Glomerular endothelial cell (primary cell): Measurements from ENCODE around the gene SYT1. TPM values are rescaled to one million over a fixed set of nuclear protein-coding genes. Genes with fewer than 3 reads are reported as not detected.
"Not testable (repeated sequence)": the region's sequence is repeated elsewhere in the genome, so short reads cannot be mapped to it uniquely, and the experiment has no call there.

Source experiments
- DNase-seq: peaks from one replicate; pipeline ENCODE4 v3.0.0-alpha.2; 2011; ENCODE audit warnings: low read depth, low spot score; ENCODE audit errors: extremely low read depth
- total RNA-seq: library from RNA; depleted of rRNA; stranded (reverse); fragments of >200 nt; gene quantifications from 2 replicates; pipeline ENCODE4 v1.2.3, GENCODE V29; 2015

Gene SYT1
- total RNA-seq, 1 donor from 2014 or later, result 13.2 TPM

DNA sequence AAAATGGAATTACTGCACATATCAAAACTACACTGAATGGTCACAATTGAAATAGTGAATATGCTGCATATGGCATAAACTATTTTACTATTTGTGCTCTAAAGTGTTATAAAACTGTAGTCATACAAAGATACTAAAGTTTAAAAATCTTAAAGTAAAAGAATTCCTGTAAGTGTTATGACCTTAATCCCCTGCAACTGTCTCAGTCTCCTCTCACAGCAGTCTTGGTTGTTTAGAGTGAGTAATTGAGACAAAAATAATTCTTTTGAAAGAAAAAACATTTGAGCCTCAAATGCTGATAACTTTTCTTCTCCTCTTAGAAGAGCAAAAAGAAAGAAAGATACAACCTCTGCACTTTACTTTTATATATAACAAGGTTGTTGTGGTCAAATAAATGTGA, 99.9 kb downstream of the SYT1 start:
- DNase-seq, result no peak

DNA sequence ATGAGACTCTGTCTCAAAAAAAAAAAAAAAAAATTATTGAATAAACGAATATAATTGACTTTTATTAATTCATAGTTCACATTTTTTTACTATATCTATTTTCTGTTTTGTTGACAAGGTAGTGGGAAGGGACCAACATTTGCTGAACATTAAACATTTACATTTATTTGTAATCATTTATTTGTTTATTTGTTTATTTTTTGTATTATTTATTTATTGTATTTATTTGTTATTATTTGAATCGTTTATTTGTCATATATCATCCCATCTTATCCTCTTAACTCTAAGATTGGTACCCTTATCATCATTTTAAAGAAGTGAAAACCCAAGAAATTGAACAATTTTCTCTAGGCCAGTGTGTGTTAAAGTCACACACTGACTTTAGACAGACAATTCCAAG, 101.5 kb downstream of the SYT1 start:
- DNase-seq, result no peak

DNA sequence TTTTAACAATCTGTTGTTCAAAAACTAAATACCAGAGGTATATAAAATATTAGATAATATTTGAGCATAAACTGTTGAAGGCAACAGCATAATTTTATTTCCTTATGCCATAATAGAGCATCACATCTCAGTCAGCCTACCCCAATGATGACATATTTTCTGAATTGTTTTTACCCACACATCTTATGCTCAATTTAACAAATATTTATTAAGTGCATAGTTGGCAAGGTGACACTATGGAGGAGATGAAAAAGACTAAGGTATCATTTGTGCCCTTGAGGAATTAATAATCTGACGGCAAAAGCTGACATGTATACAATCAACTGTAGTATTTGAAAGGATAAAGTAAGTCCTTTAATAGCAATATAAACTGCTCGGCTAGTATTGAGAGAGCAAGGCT, 102.4 kb downstream of the SYT1 start:
- no peak for DNase-seq

DNA sequence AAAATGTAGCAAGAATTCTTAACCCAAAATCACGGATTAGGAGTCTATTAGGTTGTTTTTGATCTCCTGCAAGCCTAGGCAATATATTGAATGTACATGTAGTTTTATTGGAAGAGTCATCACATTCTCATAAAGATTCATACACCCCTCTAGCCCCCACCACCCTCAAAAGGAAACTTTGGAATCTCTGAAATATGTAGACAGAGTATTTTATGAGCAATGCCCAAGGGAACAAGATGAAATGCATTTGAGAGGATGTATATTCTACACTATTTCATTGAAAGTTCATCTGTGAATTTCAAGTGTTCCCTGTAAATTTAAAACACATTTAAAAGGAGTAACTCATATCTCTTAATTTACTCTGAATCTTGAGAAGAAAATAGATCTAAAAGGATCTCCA, 103.7 kb downstream of the SYT1 start:
- DNase-seq, result no peak

DNA sequence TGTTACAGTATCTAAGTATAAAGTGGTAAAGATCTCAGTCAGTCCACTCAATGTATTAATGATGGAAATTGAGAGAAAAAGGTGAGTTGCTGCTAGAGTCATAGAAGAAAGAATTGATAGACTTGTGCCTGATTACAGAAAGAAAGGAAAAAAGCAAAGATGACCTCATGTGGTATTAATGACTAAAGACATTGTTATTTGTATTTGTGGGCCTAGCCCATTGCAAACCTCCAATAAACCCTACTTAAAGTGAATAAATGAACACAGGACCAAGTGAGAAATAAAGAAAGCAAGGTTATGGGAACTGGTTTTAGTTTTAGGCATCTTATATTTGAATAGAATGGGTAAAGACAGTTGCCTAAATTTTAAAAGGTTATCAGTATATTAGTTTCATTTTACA, 105.5 kb downstream of the SYT1 start:
- no peak for DNase-seq

DNA sequence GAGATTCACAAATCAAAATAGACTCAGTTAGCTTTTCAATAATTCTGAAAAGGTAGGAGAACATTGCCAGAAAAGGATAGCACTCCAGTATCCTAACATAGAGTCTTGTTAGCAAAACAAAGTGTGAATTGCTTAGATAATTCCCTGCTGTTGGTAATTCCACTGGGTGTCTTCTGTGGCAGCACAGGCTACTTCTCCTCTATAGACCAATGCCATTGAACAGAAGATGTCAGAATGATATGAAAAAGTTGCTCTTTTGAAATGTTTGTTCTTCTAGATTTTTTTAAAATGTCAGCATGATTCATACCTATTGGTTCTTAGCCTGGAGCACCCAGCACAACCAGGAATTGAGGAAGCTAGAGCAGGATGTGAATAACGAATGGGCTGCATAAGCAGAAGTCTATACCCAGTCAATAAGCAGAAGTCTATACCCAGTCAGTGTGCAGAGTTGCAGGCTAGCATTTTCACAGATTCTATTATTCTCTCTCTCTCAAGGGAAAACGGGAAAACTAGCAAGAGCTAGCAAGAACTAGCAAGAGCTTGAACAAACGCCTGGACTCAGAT, 112.8 kb downstream of the SYT1 start:
- DNase-seq, result no peak

DNA sequence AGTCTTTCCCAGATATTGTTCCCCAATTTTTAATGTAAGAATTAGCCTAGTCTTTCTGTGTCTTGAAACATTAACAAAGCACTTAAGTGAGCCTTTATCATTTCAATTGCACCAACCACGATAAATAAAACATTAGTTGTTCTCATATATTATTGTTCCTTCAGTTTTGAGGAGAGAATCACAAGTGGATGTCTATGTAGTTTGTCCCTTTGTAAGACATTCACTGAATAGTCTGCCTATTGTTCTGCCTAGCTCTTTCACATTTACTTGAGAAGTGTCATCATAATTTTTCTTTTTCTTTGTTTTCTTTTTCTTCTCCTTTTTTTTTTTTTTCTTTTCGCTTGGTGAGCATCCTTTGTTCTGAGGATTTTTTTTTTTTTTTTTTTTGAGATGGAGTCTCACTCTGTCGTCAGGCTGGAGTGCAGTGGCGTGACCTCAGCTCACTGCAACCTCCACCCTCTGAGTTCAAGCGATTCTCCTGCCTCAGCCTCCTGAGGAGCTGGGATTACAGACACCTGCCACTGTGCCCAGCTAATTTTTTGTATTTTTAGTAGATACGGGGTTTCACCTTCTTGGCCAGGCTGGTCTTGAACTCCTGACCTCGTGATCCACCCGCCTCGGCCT, 129.7 kb downstream of the SYT1 start:
- DNase-seq, result no peak

DNA sequence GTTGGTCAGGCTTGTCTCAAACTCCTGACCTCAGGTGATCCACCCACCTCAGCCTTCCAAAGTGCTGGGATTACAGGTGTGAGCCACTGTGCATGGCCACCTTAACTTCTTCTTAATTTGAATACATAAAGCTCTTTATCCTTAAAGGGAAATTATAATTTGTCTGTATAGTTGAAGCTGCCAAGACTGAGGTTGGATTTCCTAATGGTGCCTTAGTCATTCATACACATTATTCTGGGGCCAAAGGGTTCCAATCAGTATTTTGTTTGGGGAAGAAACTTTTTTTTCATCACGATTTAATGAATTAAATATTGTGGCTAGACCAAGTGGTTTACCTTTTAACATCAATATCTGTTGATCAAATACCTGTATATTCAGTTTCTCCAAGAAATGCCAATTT, 135.9 kb downstream of the SYT1 start:
- no peak for DNase-seq

DNA sequence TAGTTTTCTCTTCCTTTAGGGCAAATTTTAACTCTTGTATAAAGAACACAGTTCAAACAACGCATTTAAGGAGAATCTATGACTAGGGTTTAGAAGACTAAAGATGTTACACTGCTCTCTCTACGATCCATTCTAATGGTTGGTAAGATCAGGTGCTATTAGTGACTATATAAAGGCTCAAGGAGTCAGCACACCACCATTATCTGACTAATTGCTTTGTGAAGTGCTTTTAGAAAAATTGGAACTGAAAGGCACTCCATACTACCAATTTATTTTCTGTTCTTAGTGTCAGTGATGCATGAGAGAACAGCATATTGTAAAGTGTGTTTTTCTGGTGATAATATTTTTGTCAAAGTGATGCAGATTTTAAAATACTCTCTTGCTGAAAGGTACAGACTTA, 136.8 kb downstream of the SYT1 start:
- no peak for DNase-seq

DNA sequence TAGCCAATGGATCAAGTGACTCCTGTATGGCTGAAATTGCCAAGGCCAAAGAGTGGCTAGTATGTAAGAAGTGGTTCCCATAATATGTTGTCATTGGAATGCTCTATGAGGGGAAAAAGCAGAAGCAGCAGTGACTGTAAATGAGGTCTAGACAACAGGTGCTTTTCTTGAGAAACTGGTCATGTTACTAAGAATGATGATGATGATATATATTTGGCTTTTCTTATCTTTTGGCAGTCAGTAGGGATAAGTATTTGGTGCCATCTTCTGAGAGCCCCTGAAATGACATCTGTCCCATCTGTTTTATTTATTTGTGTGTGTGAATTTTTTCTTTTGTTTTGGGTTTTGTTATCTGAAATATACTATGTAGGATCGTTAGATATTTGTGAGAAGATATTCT, 141.7 kb downstream of the SYT1 start:
- no peak for DNase-seq

DNA sequence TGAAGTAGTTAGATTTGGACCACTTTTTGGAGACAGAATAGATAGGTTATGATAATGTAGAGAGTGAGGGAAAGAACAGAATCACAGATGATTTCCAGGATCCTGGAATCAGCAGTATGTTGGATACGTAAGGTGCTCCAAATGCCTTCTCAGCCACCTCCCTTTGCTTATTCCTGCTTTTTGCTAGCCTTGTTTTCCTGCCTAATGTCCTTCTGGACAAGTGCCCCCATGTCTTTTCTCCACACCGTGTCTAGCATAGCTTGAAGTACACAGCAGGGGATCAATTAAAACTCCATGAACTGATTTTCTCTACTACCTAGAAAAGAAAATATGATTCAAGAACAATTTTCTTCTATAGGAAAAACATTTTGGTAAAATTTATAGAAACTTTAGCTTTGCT, 144.0 kb downstream of the SYT1 start:
- no peak for DNase-seq

DNA sequence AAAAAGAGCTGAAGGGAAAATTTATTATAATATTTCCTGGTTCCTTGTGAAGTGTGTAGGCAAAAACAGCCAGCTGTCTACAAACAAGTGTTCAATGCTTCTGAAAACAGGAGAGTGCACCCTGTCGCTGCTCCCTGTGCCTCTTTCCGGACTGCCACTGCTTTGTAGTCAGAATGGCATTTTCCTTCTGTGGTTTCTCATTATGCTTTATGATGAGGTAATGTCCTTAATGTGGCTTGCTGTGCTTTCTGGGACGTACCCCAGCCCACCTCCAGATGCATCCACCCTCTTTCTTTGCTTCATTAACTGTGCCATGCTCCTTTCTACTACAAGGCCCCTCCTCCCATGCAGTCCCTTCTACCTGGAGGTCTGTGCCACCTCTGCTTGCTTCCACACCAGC, 148.1 kb downstream of the SYT1 start:
- DNase-seq, result no peak

DNA sequence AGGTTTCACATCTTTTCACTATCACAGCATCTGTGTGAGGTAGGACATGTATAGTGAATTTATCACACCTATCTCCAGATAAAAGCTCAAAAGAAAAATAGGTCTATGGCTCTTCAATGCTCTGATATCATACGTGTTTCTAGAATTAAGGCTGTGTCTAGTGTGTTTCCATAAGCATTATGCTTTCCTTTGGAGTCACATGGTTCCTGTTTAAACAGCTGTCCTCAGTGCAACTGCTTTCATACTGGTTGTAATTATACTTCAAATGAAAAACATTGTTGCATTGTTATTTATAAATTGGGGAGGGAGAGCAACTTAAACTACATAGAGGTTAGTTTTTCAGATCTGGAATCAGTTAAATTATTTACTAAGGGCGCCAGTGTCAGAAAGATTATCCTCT, 151.6 kb downstream of the SYT1 start:
- no peak for DNase-seq

DNA sequence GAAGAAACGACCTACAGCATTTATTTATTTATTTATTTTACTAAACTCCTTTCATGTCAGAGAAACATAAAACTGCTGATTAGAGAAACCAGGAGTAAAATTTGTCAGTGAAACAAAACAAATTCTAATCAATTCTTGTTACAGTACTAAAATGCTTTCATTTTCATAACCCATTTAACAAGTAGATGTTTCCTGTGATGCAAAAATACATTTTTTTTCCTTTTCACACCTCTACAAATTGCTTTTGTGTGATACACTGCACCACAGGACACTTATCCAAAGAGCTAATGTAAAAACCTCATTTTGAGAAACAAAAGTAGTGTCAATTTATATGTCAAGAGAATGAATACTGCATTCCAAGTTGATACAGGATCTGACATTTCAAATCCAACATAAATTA, 155.1 kb downstream of the SYT1 start:
- DNase-seq, result no peak

DNA sequence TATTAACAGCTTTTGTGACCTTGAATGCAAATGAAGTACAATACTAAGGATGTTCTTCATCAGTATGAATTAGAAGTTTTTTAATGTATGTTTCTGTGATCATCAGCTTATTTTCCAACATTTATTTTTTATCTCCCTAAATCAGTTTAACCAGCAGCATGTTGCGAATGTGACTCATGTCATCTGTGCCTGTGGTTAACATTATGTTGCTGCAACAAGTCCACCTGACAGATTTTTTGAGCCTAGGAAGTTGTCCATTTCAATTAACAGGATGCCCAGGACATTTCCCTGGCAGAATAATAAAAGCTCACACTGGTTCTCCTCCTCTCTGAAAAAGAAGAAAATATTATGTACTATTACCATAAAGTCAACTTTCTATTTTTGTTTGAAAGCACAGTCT, 155.5 kb downstream of the SYT1 start:
- DNase-seq, result no peak

DNA sequence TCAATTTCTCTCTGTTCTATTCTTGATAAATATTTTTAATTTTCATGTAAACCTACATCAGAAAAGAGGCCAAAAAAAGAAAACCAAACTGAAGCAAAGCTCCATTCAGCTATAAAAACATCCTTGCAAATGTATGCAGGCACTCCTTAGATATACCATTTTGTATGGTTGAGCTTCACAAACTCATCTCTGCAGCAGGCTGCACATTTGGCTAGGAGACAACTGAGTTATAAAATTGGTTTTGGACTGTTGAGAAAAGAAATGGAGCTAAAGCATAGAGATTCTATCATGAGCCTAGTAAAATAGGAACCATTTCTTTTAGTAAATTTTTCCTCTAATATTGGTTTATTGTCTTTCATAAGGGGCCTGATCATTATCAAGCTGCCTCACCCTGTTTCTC, 156.4 kb downstream of the SYT1 start:
- no peak for DNase-seq

DNA sequence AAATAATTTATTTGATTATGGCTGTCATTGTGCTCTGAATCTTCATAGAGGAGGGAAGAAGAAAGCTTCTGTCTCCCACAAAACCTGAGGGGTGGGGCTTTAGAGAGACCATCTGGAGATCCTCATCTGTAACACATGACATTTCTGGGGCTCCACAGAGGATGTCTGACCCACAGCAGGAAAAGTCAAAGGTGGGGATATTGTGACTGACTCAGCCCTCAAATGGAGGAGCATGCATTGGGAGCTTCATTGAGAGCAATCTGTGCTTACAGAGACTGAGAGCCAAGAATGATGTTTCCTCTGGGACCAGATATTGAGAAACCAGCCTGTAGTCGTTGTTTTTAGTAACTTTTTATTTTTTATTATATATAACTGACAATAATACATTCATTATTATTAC, 158.7 kb downstream of the SYT1 start:
- DNase-seq, result no peak

DNA sequence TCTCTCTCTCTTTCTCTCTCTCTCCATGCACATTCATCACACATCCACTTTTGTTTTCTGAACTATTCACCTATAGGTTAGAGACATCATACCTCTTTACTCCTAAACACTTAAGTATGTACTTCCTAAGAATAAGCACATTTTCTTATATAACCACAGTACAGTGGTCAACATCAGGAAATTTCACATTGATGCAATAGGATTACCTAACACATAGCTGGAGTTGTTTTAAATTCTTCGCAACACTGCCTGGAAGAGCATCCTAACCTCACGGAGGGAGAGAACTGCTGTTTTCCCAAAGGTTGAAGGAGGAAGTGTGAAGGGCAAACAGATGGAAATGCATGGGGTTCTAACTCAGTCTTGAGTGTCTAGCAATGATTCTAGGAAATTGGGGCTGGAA, 159.2 kb downstream of the SYT1 start:
- no peak for DNase-seq

DNA sequence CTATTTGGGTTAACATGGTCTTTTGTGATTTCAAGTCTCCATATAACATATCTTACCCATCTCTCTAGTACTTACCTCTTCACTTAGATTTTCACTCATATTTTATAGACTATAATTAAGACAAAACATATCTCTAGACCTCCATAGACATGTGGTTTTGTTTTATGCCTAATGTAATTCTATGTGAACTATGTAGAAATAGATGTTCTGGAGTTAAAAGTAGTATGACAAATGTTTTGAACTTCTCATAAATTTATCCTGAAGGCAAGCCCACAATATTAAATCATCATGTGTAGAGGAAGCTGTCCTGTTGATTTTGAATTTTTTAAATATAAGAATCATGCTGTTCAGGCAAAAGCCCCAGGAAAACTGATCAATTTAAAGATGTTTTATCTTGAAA, 169.2 kb downstream of the SYT1 start:
- no peak for DNase-seq

DNA sequence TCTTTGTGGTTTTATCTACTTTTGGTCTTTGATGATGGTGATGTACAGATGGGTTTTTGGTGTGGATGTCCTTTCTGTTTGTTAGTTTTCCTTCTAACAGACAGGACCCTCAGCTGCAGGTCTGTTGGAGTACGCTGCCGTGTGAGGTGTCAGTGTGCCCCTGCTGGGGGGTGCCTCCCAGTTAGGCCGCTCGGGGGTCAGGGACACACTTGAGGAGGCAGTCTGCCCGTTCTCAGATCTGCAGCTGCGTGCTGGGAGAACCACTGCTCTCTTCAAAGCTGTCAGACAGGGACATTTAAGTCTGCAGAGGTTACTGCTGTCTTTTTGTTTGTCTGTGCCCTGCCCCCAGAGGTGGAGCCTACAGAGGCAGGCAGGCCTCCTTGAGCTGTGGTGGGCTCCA, 180.2 kb downstream of the SYT1 start:
- DNase-seq, result not testable (repeated sequence)

DNA sequence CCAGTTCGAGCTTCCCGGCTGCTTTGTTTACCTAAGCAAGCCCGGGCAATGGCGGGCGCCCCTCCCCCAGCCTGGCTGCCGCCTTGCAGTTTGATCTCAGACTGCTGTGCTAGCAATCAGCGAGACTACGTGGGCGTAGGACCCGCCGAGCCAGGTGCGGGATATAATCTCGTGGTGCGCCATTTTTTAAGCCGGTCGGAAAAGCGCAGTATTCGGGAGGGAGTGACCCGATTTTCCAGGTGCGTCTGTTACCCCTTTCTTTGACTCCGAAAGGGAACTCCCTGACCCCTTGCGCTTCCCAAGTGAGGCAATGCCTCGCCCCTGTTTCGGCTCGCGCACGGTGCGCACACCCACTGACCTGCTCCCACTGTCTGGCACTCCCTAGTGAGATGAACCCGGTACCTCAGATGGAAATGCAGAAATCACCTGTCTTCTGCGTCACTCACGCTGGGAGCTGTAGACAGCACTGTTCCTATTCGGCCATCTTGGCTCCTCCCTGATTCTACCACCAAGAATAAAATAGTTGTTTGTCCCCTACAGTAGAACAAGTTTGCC, 180.7 kb downstream of the SYT1 start:
- not testable (repeated sequence) for DNase-seq

DNA sequence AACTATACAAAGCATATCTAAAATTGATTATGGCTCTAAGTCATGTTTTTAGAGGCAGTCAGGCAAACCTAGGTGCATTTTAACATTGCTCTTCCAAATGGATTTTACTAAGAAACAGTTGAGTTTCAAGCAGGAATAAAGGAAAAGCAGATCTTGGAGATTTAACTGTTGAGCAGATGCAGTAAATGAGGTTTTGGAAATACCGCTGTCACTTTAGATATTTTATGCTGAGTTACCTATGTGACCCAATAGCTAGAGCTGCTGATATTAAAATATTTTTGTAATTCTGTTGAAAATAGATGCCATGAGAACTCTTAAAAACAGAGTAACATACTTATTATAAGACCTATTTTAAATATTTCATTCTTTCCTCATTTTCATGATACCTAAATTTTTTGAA, 181.4 kb downstream of the SYT1 start:
- DNase-seq, result no peak

DNA sequence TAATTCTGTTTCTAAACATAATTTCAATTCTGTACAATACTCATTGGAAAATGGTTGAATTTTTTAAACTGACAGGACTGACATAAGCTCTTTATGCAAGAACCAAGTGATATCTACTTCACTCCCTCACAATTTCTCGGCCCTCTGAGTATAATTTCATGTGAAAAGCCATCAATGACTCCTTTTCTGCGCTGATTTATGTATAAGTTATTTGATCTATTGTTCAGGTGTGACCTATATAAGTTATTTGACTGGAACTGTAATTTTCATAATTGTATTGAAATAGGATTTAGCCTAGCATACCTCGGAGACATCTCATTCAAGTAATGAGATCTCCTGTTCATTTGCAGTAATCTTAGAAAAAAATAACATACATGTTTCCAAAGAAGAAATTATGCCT, 184.4 kb downstream of the SYT1 start:
- DNase-seq, result no peak
